GM12874 (cell line): Measurements from ENCODE around the gene ALKBH7.

Experiments
- TF ChIP-seq, protein P1 (sequence below): IDR thresholded peaks from 2 replicates; pipeline ENCODE4 v1.5.1; 2011; ENCODE audit warnings: low read depth, mild to moderate bottlenecking, control low read depth, low read length, moderate library complexity; ENCODE audit not compliant: insufficient read depth

ALKBH7 gene, protein sequence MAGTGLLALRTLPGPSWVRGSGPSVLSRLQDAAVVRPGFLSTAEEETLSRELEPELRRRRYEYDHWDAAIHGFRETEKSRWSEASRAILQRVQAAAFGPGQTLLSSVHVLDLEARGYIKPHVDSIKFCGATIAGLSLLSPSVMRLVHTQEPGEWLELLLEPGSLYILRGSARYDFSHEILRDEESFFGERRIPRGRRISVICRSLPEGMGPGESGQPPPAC

DNA sequence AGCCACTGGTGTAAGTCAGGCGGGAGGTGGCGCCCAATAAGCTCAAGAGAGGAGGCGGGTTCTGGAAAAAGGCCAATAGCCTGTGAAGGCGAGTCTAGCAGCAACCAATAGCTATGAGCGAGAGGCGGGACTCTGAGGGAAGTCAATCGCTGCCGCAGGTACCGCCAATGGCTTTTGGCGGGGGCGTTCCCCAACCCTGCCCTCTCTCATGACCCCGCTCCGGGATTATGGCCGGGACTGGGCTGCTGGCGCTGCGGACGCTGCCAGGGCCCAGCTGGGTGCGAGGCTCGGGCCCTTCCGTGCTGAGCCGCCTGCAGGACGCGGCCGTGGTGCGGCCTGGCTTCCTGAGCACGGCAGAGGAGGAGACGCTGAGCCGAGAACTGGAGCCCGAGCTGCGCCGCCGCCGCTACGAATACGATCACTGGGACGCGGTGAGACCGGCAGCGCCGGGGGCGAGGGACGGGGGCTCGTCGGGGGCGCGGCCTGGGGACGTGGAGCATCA lies at the start of gene ALKBH7:
ALKBH7 (plus strand) TSS at position 201 of the 502 bp plus-strand sequence; CDS start at position 228, 27 bp downstream.
- TF ChIP-seq, protein P1, sequence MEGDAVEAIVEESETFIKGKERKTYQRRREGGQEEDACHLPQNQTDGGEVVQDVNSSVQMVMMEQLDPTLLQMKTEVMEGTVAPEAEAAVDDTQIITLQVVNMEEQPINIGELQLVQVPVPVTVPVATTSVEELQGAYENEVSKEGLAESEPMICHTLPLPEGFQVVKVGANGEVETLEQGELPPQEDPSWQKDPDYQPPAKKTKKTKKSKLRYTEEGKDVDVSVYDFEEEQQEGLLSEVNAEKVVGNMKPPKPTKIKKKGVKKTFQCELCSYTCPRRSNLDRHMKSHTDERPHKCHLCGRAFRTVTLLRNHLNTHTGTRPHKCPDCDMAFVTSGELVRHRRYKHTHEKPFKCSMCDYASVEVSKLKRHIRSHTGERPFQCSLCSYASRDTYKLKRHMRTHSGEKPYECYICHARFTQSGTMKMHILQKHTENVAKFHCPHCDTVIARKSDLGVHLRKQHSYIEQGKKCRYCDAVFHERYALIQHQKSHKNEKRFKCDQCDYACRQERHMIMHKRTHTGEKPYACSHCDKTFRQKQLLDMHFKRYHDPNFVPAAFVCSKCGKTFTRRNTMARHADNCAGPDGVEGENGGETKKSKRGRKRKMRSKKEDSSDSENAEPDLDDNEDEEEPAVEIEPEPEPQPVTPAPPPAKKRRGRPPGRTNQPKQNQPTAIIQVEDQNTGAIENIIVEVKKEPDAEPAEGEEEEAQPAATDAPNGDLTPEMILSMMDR, result no peak

DNA sequence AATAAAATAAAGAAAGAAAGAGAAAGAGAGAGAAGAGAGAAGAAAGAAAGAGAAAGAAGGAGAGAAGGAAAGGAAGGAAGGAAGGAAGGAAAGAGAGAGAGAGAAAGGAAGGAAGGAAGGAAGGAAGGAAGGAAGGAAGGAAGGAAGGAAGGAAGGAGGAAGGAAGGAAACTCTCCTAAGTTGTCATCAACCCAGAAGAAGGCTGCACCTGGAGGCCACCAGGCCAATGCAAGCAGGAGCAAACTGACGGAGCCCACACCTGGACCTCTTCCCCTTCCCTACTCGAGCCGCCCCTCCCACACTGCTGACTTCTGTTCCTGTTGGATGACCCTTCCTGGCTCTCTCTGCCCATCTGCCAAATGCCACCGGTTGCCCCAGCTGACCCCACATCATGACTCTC lies 47.8 kb upstream of the ALKBH7 start:
- TF ChIP-seq, protein P1, result no peak

DNA sequence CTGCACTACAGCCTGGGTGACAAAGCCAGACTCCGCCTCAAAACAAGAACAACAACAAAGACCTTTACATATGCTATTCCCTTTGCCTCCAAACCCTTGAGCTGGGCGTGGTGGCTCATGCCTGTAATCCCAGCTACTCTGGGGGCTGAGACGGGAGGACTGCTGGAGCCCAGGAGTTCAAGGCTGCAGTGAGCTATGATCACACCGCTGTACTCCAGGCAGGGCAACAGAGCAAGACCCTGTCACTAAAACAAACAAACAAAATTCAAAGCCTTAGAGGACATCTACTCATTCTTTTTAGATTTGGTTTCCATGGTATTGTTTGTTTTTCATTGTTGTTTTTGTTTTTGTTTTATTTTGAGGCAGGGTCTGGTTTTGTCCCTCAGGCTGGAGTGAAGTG lies 47.0 kb upstream of the ALKBH7 start:
- TF ChIP-seq, protein P1, result no peak

DNA sequence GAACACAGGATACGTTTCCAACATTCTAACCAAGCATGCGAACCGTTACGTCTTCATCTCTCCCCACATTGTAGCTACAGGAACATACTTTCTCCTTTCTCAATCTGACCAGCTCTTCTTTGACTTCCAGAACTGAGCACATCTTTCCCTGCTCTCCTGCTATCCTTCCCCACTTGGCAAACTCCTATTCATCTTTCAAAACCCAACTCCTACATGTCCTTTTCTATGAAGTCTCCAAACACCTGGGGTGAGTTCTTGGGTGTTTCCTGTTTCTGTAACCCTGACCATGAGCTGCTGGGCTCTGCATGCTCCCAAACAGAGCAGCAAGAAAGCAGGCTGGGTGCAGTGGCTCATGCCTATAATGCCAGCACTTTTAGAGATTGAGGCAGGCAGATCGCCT lies 45.8 kb upstream of the ALKBH7 start:
- TF ChIP-seq, protein P1, result no peak

DNA sequence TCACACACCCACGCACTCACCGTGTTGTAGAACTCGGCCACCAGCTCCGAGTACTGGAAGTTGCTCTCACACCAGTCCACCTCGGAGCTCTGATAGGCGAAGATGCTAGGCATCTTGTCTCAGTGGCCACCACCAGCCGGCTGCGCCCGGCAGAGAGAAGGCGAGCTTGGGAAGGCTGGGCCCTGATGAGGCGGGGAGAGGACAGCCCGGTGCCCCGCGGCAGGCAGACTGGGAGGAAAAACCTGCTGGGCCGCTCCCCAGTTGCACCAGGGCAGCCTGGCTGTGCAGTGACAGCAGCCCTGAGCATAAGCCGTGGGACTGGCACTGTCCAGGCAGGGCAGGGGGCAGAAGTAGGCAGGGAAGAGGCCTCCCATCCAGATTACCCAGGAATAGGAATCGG lies 39.2 kb upstream of the ALKBH7 start, which contains the start of gene ACER1:
ACER1 (minus strand) TSS at position 174 of the 400 bp plus-strand sequence; CDS start at position 113, 61 bp downstream.
- TF ChIP-seq, protein P1, result no peak

DNA sequence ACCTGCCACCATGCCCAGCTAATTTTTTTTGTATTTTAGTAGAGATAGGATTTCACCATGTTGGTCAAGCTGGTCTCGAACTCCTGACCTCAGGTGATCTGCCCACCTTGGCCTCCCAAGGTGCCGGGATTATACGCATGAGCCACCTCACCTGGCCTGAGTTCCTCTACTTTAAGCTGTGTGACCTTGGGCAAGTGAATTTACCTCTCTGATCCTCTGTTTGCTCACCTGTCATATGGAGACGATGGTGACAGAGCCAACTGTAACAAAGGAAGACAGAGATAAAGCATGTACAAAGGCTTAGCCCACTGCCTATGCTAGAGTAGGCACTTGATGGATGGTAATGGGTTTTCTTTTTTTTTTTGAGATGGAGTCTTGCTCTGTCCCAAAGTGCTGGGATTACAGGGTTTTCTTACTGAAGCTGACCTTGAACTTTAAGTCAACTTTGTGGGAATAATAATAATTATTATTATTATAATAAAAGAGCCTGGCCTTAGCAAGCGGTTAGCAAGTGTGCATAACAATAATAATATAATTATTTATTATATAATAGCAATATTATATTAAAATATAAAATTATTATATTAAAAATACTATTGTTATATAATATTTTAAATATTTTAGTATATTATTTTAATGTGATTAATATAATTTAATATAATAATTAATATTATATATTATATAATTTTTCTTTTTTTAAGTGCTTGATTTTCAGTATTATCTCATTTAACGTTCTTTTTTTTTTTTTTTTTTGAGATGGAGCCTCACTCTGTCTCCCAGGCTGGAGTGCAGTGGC lies 37.9 kb upstream of the ALKBH7 start:
- TF ChIP-seq, protein P1, result no peak

DNA sequence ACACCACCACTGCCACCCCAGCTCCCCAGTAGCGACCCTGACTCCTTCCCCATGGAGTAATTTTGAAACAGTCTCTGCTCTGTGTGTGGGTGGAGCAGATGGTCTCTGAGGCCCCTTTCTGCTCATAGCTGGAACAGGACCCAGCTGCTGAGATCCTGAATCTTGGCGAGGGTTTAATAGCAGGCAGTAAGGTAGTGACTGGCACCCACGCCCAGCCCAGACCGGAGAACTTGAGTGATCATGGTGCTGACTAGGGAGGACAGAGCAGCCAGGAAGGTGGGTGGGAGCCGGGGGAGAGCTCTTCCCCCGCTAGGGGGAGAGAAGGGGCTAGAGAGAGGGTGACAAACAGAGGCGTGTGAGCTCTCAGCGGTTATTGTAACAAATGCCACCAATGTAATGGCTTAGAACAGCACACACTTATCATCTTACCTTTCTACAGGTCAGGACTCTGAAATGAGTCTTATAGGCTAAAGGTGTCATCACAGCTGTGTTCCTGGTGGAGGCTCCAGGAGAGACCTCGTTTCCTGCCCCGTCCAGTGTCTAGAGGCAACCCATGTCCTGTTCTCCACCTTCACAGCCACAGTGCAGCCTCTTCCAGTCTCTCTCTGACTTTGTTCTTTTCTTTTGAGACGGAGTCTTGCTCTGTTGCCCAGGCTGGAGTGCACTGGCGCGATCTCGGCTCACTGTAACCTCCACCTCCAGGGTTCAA lies 31.9 kb upstream of the ALKBH7 start:
- TF ChIP-seq, protein P1, result no peak
